GM21737 (cell line): ENCODE data around the gene RANBP6.

Experiments used
- ATAC-seq: cut with Tn5 transposase; IDR thresholded peaks from one replicate; pipeline ENCODE4 v1.9.1; 2021; ENCODE audit warnings: mild to moderate bottlenecking, moderate library complexity; ENCODE audit not compliant: unreplicated experiment

The RANBP6 gene

GRCh38 chr9:6007770-6008168 lies 7.7 kb downstream of the RANBP6 start:
- ATAC-seq = peak; percentile 51

- peak; percentile 61 for ATAC-seq
Observed at GRCh38 chr9:6007058-6007769, 8.2 kb downstream of the RANBP6 start.

GRCh38 chr9:6006749-6007057 lies 8.7 kb downstream of the RANBP6 start:
- ATAC-seq = no peak

- no peak for ATAC-seq
Observed at GRCh38 chr9:6000955-6001354, 14.5 kb downstream of the RANBP6 start.

GRCh38 chr9:5999443-6000101 lies 15.9 kb downstream of the RANBP6 start:
- ATAC-seq = no peak

GRCh38 chr9:5994493-5994892 lies 20.9 kb downstream of the RANBP6 start:
- ATAC-seq = no peak

GRCh38 chr9:5988265-5988664 lies 27.2 kb downstream of the RANBP6 start:
- no peak for ATAC-seq

GRCh38 chr9:5983042-5983441 lies 32.4 kb downstream of the RANBP6 start:
- no peak for ATAC-seq

- no peak for ATAC-seq
Observed at GRCh38 chr9:5982317-5982716, 33.1 kb downstream of the RANBP6 start.

- no peak for ATAC-seq
Observed at GRCh38 chr9:5978523-5978922, 36.9 kb downstream of the RANBP6 start.

GRCh38 chr9:5976674-5977397 lies 38.6 kb downstream of the RANBP6 start:
- peak; percentile 72 for ATAC-seq

GRCh38 chr9:5971740-5972139 lies 43.7 kb downstream of the RANBP6 start:
- no peak for ATAC-seq
